K562 (cell line): ENCODE measurements around the gene TBCC. TPM values are rescaled to one million over a fixed set of nuclear protein-coding genes. Genes with fewer than 3 reads are reported as not detected.
"Not testable (repeated sequence)": the region's sequence is repeated elsewhere in the genome, so short reads cannot be mapped to it uniquely, and the experiment has no call there.

Experiments
- ATAC-seq: fragments of 200-7000 bp; cut with Tn5 transposase; 3 replicates; pipeline ENCODE4 v1.9.1; 2020; ENCODE audit warnings: moderate library complexity
- BruUV-seq: library from RNA; stranded (reverse); fragments of 400-500 nt; replicated peaks from 2 replicates; lab custom pipeline; 2021; lab: Mats Ljungman, UMichigan
- CTCF ChIA-PET: fragments of 300-600 bp; formaldehyde crosslinking; extraction: SDS; loops from one replicate; lab custom pipeline; 2021; ENCODE audit warnings: low intra/inter-chr PET ratio; lab: Yijun Ruan, JAX
- POLR2A ChIA-PET: fragments of 300-600, 350-650 bp; sonication (Branson Sonifier 250); formaldehyde crosslinking; extraction: SDS; loops from one replicate; lab custom pipeline; 2021; ENCODE audit warnings: antibody characterized with exemption, inconsistent platforms; lab: Yijun Ruan, JAX
- DNase-seq, 4 experiments: peaks; one replicate each; pipeline versions ENCODE4 v3.0.0 to v3.0.0-alpha.2; 2011 to 2018; ENCODE audit warnings: low spot score in 3 of 4, mixed read lengths in 3 of 4; ENCODE audit errors: extremely low read depth in 1 of 4
- FAIRE-seq: peaks from 2 replicates; lab custom pipeline; 2011; peaks lifted over from hg19 to GRCh38; lab: Jason Lieb, UNC
- H2AFZ ChIP-seq: 2 replicates; pipeline ENCODE4 v1.6.0; 2011; ENCODE audit warnings: low read depth, low read length, control low read depth, inconsistent platforms
- H3K27ac ChIP-seq: fragments of 200-600 bp; 3 replicates; pipeline ENCODE4 v1.8.0; 2011; ENCODE audit warnings: low read depth, mild to moderate bottlenecking, control low read depth, inconsistent platforms, low read length, moderate library complexity, mixed read lengths; ENCODE audit errors: extremely low read depth
- H3K27me3 ChIP-seq, 2 experiments: fragments of 300-600 bp in 1 of 2; 2 replicates in 1 of 2; 3 replicates in 1 of 2; pipeline versions ENCODE4 v1.6.0 to v1.8.0; 2011; ENCODE audit warnings: inconsistent platforms in 2 of 2, low read length in 2 of 2, mild to moderate bottlenecking in 1 of 2, mixed read lengths in 1 of 2, moderate library complexity in 1 of 2; ENCODE audit not compliant: control insufficient read depth in 2 of 2, insufficient read depth in 2 of 2
- H3K36me3 ChIP-seq: fragments of 300-600 bp; 3 replicates; pipeline ENCODE4 v1.8.0; 2011; ENCODE audit warnings: mild to moderate bottlenecking, low read length, inconsistent platforms; ENCODE audit not compliant: control insufficient read depth, insufficient read depth
- H3K4me1 ChIP-seq, 2 experiments: fragments of 200-600 bp in 1 of 2; replicated peaks in 1 of 2; 2 replicates in 1 of 2; 3 replicates in 1 of 2; pipeline versions ENCODE4 v1.5.1 to v1.8.0; 2011; ENCODE audit warnings: inconsistent platforms in 2 of 2, low read length in 2 of 2, mild to moderate bottlenecking in 1 of 2, mixed read lengths in 1 of 2, moderate library complexity in 1 of 2; ENCODE audit not compliant: control insufficient read depth in 2 of 2, insufficient read depth in 2 of 2
- H3K4me2 ChIP-seq: 2 replicates; pipeline ENCODE4 v1.6.1; 2011; ENCODE audit warnings: low read length, control low read depth, inconsistent platforms, mixed read lengths; ENCODE audit not compliant: insufficient read depth
- H3K4me3 ChIP-seq: fragments of 200-600 bp; sonication (generic), shearing (Covaris generic); 2 replicates; pipeline ENCODE4 v1.5.1; 2016; ENCODE audit warnings: control low read depth, inconsistent platforms
- H3K79me2 ChIP-seq: fragments of 200-600 bp; 3 replicates; pipeline ENCODE4 v1.8.0; 2011; ENCODE audit warnings: low read length, inconsistent platforms; ENCODE audit not compliant: control insufficient read depth, insufficient read depth
- H3K9ac ChIP-seq, 2 experiments: 2 replicates each; pipeline versions ENCODE4 v1.6.0 to v1.6.1; 2011; ENCODE audit warnings: low read depth in 2 of 2, low read length in 2 of 2, control low read depth in 1 of 2, inconsistent platforms in 1 of 2, mild to moderate bottlenecking in 1 of 2, mixed read lengths in 1 of 2; ENCODE audit not compliant: insufficient read depth in 1 of 2
- H3K9me1 ChIP-seq: one replicate; pipeline ENCODE4 v1.6.0; 2011; ENCODE audit warnings: inconsistent platforms, mild to moderate bottlenecking, low read length, moderate library complexity; ENCODE audit not compliant: control insufficient read depth, insufficient read depth
- H3K9me3 ChIP-seq: replicated peaks from 2 replicates; pipeline ENCODE4 v1.5.1; 2011; ENCODE audit warnings: low read depth, low read length, inconsistent platforms; ENCODE audit not compliant: control insufficient read depth, insufficient read depth
- H4K20me1 ChIP-seq: replicated peaks from 2 replicates; pipeline ENCODE4 v1.6.1; 2011; ENCODE audit warnings: low read length, inconsistent platforms, mixed read lengths; ENCODE audit not compliant: control insufficient read depth, insufficient read depth
- ASH1L ChIP-seq: fragments of 450-650 bp; IDR thresholded peaks from 2 replicates; pipeline ENCODE4 v1.6.1; 2018; ENCODE audit warnings: borderline replicate concordance, mild to moderate bottlenecking, low read depth; ENCODE audit not compliant: partially characterized antibody
- C11orf30 ChIP-seq: fragments of 450-650 bp; IDR thresholded peaks from 2 replicates; pipeline ENCODE4 v1.6.1; 2016; ENCODE audit warnings: low read depth, mild to moderate bottlenecking
- CBFA2T2 ChIP-seq: fragments of 450-650 bp; conservative IDR thresholded peaks from 2 replicates; pipeline ENCODE4 v1.6.1; 2017; ENCODE audit warnings: mild to moderate bottlenecking
- EP300 ChIP-seq: IDR thresholded peaks from 2 replicates; pipeline ENCODE4 v1.6.1; 2012; ENCODE audit warnings: low read length, improper control_type of control experiment
- ESRRA ChIP-seq: fragments of 450-650 bp; IDR thresholded peaks from 2 replicates; pipeline ENCODE4 v1.6.1; 2014; ENCODE audit warnings: low read depth, mild to moderate bottlenecking, moderate library complexity, borderline replicate concordance
- FOS ChIP-seq: IDR thresholded peaks from 3 replicates; pipeline ENCODE4 v1.6.1; 2011; ENCODE audit not compliant: insufficient read length; ENCODE audit errors: extremely low read depth
- FOXJ3 ChIP-seq: sonication (generic); formaldehyde crosslinking; IDR thresholded peaks from 2 replicates; pipeline ENCODE4 v1.4.0; 2020; ENCODE audit warnings: mild to moderate bottlenecking, missing genetic modification reagents
- JUN ChIP-seq, 2 experiments: sonication (generic) in 1 of 2; formaldehyde crosslinking in 1 of 2; IDR thresholded peaks; 2 replicates each; pipeline versions ENCODE4 v1.6.1 to v1.8.0; 2012 to 2022; ENCODE audit warnings: borderline replicate concordance in 2 of 2, mild to moderate bottlenecking in 2 of 2, improper control_type of control experiment in 1 of 2, low read depth in 1 of 2, low read length in 1 of 2, missing genetic modification reagents in 1 of 2
- NCOR1 ChIP-seq: fragments of 450-650 bp; IDR thresholded peaks from 2 replicates; pipeline ENCODE4 v1.6.1; 2016; ENCODE audit warnings: mild to moderate bottlenecking, moderate library complexity
- PML ChIP-seq: IDR thresholded peaks from 2 replicates; pipeline ENCODE4 v1.6.1; 2012; ENCODE audit warnings: low read length, inconsistent platforms
- POLR3G ChIP-seq: IDR thresholded peaks from 2 replicates; pipeline ENCODE4 v1.6.1; 2011; ENCODE audit not compliant: insufficient read length, insufficient replicate concordance; ENCODE audit errors: extremely low read depth
- SMARCA4 ChIP-seq: fragments of 450-650 bp; IDR thresholded peaks from 2 replicates; pipeline ENCODE4 v1.6.1; 2016
- SRSF9 ChIP-seq: fragments of 200-400 bp; formaldehyde crosslinking; IDR thresholded peaks from 2 replicates; pipeline ENCODE4 v1.6.1; 2017; ENCODE audit warnings: low read depth, low read length, borderline replicate concordance
- TBP ChIP-seq: optimal IDR thresholded peaks from 2 replicates; pipeline ENCODE3; 2011; ENCODE audit warnings: low read depth, low read length, improper control_type of control experiment
- TCF3 ChIP-seq: sonication (generic); formaldehyde crosslinking; IDR thresholded peaks from 2 replicates; pipeline ENCODE4 v1.4.0; 2020; ENCODE audit warnings: mild to moderate bottlenecking, missing genetic modification reagents
- ZEB2 ChIP-seq: fragments of 450-650 bp; IDR thresholded peaks from 2 replicates; pipeline ENCODE4 v1.6.1; 2016
- ZNF121 ChIP-seq: sonication (generic); formaldehyde crosslinking; conservative IDR thresholded peaks from 2 replicates; pipeline ENCODE4 v1.8.0; 2022; ENCODE audit warnings: missing genetic modification reagents
- ZNF384 ChIP-seq: IDR thresholded peaks from 2 replicates; pipeline ENCODE4 v1.6.1; 2012; ENCODE audit warnings: low read depth, low read length, improper control_type of control experiment
- ZNF57 ChIP-seq: fragments of 450-650 bp; formaldehyde crosslinking; IDR thresholded peaks from 2 replicates; pipeline ENCODE4 v1.4.0; 2020; ENCODE audit warnings: mild to moderate bottlenecking, moderate library complexity
- WGBS: fragments of 100-300 bp; shearing (Covaris generic); methylation state at CpG from one replicate; pipeline ENCODE4 v1.1.6; 2016; ENCODE audit warnings: low coverage, mixed read lengths; ENCODE audit not compliant: insufficient coverage; ENCODE audit errors: missing lambda C conversion rate; 5-methylcytosine and 5-hydroxymethylcytosine counted together
- in situ Hi-C: fragments of 300-500 bp; cut with MboI; formaldehyde crosslinking; loops from 4 replicates; pipeline ENCODE4 v1.15.0; 2018; ENCODE audit warnings: inconsistent platforms, mixed read lengths
- intact Hi-C: fragments of 100-400 bp; cut with micrococcal nuclease; formaldehyde crosslinking; loops from 2 replicates; pipeline ENCODE4 v1.14.2; 2022
- polyA plus RNA-seq, 8 experiments: library from polyadenylated mRNA; depleted of rRNA in 4 of 8; stranded (reverse) in 5 of 8; unstranded in 3 of 8; fragments of >200 nt; fragmentation: Nextera tagmentation in 2 of 8; fragmentation: Illumina TruSeq in 1 of 8; extraction: Ambion mirVana in 2 of 8; extraction: Trizol in 1 of 8; gene quantifications; 2 replicates each; pipeline versions ENCODE4 v1.2.1 to v1.2.3, GENCODE V29; 2011 to 2014; ENCODE audit warnings: inconsistent platforms in 1 of 8, missing spikeins in 1 of 8
- total RNA-seq, 7 experiments: library from RNA; depleted of rRNA in 6 of 7; stranded (reverse); fragments of >200 nt in 6 of 7; fragmentation: Illumina TruSeq in 2 of 7; extraction: Trizol in 2 of 7; gene quantifications; 2 replicates each; pipeline versions ENCODE4 v1.2.1 to v1.2.3, GENCODE V29; 2011 to 2021; ENCODE audit warnings: low replicate concordance in 1 of 7

TBCC gene
- total and polyA plus RNA-seq, 9 of the 15 experiments (the other 6 are each of a cell fraction or from before 2014, with no cell fraction given): 2.8 to 34.1 (median 23.3) TPM

- H3K4me2 ChIP-seq, H4K20me1 ChIP-seq: not testable (repeated sequence)
- peaks cover 6 to 12% of the 10 kb centered on the region in 2 experiments; a peak in 4 of 5 replicates for H3K4me1 ChIP-seq
- TF ChIP-seq ZNF121: peak; percentile 73
- TF ChIP-seq, all 486 proteins: peak for 1; not testable (repeated sequence) for 485
- H3K9me1 ChIP-seq, intact Hi-C loops, CTCF ChIA-PET, H2AFZ ChIP-seq, BruUV-seq, H3K36me3 ChIP-seq, H3K79me2 ChIP-seq, H3K4me3 ChIP-seq, in situ Hi-C loops, FAIRE-seq, DNase-seq, H3K9me3 ChIP-seq, H3K27me3 ChIP-seq, ATAC-seq, H3K9ac ChIP-seq, H3K27ac ChIP-seq: not testable (repeated sequence)
- POLR2A ChIA-PET: interaction anchor here (1.0 to 1.9 kb wide), 3 partner anchors 8 to 10 kb away, joined by 4 to 10 read pairs (median 4); no protein-coding TSS in a partner anchor
- 75% methylated on average over 3 of the region's 3 CpGs for WGBS
Observed at GRCh38 chr6:42702786-42703185, 43.1 kb downstream of the TBCC start.

GRCh38 chr6:42702200-42702599 is 43.7 kb downstream of the TBCC start:
- Histone ChIP-seq H3K4me3 (no peak overlapping the region), H3K27ac (no peak overlapping the region; the same call in 2 of the 3 replicates), H3K4me2 (peak overlapping the region; percentile 21; the same call in 1 of the 2 replicates), H3K9me3 (no peaks in the 10 kb centered on the region), H3K9ac (no peak overlapping the region; a peak in 1 of 4 replicates), H3K4me1 (peaks cover 6 to 12% of the 10 kb centered on the region in 2 experiments; a peak in 4 of 5 replicates), H2AFZ (peak overlapping the region; percentile 75), H3K9me1 (no peaks in the 10 kb centered on the region), H3K27me3 (no peaks in the 10 kb centered on the region; a peak in 1 of 5 replicates), H3K79me2 (no peaks in the 10 kb centered on the region), H4K20me1 (0 out of 2 replicates have a peak, but pooled peaks cover under 1% of the 10 kb centered on the region), H3K36me3 (no peaks in the 10 kb centered on the region)
- intact Hi-C loops (no loop called here), in situ Hi-C loops (no loop called here)
- CTCF ChIA-PET: no interaction called here
- FAIRE-seq (no peak), ATAC-seq (peak; percentile 44; the same call in 2 of the 3 replicates), DNase-seq (peak in 2 of 4 experiments; percentile 21 to 39)
- WGBS: 17% methylated on average over 2 of the region's 2 CpGs
- POLR2A ChIA-PET: interaction anchor here (1.0 to 1.9 kb wide), 2 partner anchors 9 kb away, joined by 4 to 10 read pairs; no protein-coding TSS in a partner anchor
- BruUV-seq: no TSS peak
- TF ChIP-seq JUN (IDR thresholded peaks at IDR 0.05; ENCODE audit: borderline replicate concordance, low read depth, low read length): peak; percentile 85
- TF ChIP-seq JUN (CRISPR knock-in tag; IDR thresholded peaks at IDR 0.05; ENCODE audit: borderline replicate concordance): no peak
- no peak for TF ChIP-seq C11orf30
- TF ChIP-seq ZEB2: peak; percentile 43; the same call in 1 of the 2 replicates
- TF ChIP-seq ASH1L: no peak
- TF ChIP-seq FOXJ3 (CRISPR knock-in tag): no peak
- peak; percentile 44; the same call in 1 of the 2 replicates for TF ChIP-seq CBFA2T2
- peak; percentile 37 for TF ChIP-seq EP300
- peak; percentile 72 for TF ChIP-seq TCF3 (CRISPR knock-in tag)
- TF ChIP-seq ESRRA: peak; percentile 43; the same call in 1 of the 2 replicates
- TF ChIP-seq POLR3G: no peak
- TF ChIP-seq FOS: peak; percentile 18
- no peak for TF ChIP-seq NCOR1
- peak; percentile 92 for TF ChIP-seq ZNF384
- no peak for TF ChIP-seq TBP
- TF ChIP-seq PML: 0 out of 2 replicates have a peak, but pooled peaks have one; percentile 29
- peak; percentile 90 for TF ChIP-seq SMARCA4
- TF ChIP-seq ZNF57: no peak
- TF ChIP-seq SRSF9: no peak
